HL-60 (cell line): Measurements from ENCODE around the gene QRICH1.

Experiments used
- DNase-seq, 2 experiments: peaks; one replicate each; pipeline ENCODE4 v3.0.0-alpha.2; 2010 to 2020; ENCODE audit warnings: low read depth in 1 of 2, low spot score in 1 of 2
- H3K27ac ChIP-seq: fragments of 250-450 bp; sonication (Bioruptor Pico); replicated peaks from 2 replicates; pipeline ENCODE4 v1.5.1; 2020; ENCODE audit warnings: mild to moderate bottlenecking, moderate library complexity
- H3K27me3 ChIP-seq: fragments of 250-450 bp; sonication (Bioruptor Pico); 2 replicates; pipeline ENCODE4 v1.5.1; 2021; ENCODE audit warnings: mild to moderate bottlenecking, moderate library complexity; ENCODE audit not compliant: insufficient read depth, poor library complexity, severe bottlenecking
- H3K4me3 ChIP-seq: replicated peaks from 2 replicates; pipeline ENCODE4 v1.5.1; 2011; ENCODE audit warnings: mild to moderate bottlenecking, control low read depth, low read length; ENCODE audit not compliant: insufficient read depth
- CTCF ChIP-seq: IDR thresholded peaks from one replicate; pipeline ENCODE4 v1.5.1; 2011; ENCODE audit warnings: low read length, control low read depth, inconsistent platforms; ENCODE audit not compliant: insufficient read depth
- GABPA ChIP-seq: IDR thresholded peaks from 2 replicates; pipeline ENCODE4 v1.6.1; 2012; ENCODE audit warnings: low read depth
- POLR2AphosphoS5 ChIP-seq: IDR thresholded peaks from 2 replicates; pipeline ENCODE4 v1.6.1; 2012; ENCODE audit warnings: low read depth
- REST ChIP-seq: IDR thresholded peaks from 2 replicates; pipeline ENCODE4 v1.6.1; 2012; ENCODE audit warnings: low read depth; ENCODE audit not compliant: insufficient replicate concordance
- SPI1 ChIP-seq: IDR thresholded peaks from 2 replicates; pipeline ENCODE4 v1.6.1; 2012; ENCODE audit warnings: low read depth, mild to moderate bottlenecking, borderline replicate concordance

Gene QRICH1

GRCh38 chr3:49098429-49098828 lies 4.6 kb upstream of the QRICH1 start:
- no peak for TF ChIP-seq POLR2AphosphoS5
- no peak for TF ChIP-seq REST
- no peak for TF ChIP-seq GABPA

GRCh38 chr3:49092938-49093852 lies 676 bp downstream of the QRICH1 start:
- peak overlapping the region; percentile 92 for H3K27ac ChIP-seq
- H3K27me3 ChIP-seq, result no peaks in the 10 kb centered on the region
- peak; percentile 67 to 70 for DNase-seq
- TF ChIP-seq GABPA, result no peak
- TF ChIP-seq POLR2AphosphoS5, result peak; percentile 27; the same call in 1 of the 2 replicates
- H3K4me3 ChIP-seq, result peak overlapping the region; percentile 86

More at GRCh38 chr3:49098429-49098828, 4.6 kb upstream of the QRICH1 start:
- no peak for DNase-seq
- Histone ChIP-seq H3K27me3 (no peaks in the 10 kb centered on the region), H3K27ac (no peak overlapping the region), H3K4me3 (no peak overlapping the region)

GRCh38 chr3:49081429-49081828 lies 12.4 kb downstream of the QRICH1 start:
- H3K4me3 ChIP-seq, result no peak overlapping the region
- DNase-seq, result no peak
- no peaks in the 10 kb centered on the region for H3K27me3 ChIP-seq
- H3K27ac ChIP-seq, result no peak overlapping the region
- TF ChIP-seq POLR2AphosphoS5 (no peak), REST (no peak), SPI1 (no peak), CTCF (no peak)

GRCh38 chr3:49079270-49079669 lies 14.6 kb downstream of the QRICH1 start:
- no peak for TF ChIP-seq SPI1
- no peak for TF ChIP-seq POLR2AphosphoS5
- TF ChIP-seq GABPA, result no peak
- no peak for TF ChIP-seq CTCF
- no peak for TF ChIP-seq REST
- no peak overlapping the region for H3K27ac ChIP-seq

More at GRCh38 chr3:49079270-49079669, 14.6 kb downstream of the QRICH1 start:
- DNase-seq, result no peak
- no peak overlapping the region for H3K4me3 ChIP-seq
- H3K27me3 ChIP-seq, result no peaks in the 10 kb centered on the region
